Coronary artery (tissue), 2 donors: ENCODE results near the gene MTHFD1L.
"Not testable (repeated sequence)": the region's sequence is repeated elsewhere in the genome, so short reads cannot be mapped to it uniquely, and the experiment has no call there.

Experiments
- DNase-seq: peaks from one replicate; pipeline ENCODE4 v3.0.0-alpha.2; 2017; ENCODE audit warnings: low spot score
- H3K27ac ChIP-seq, 2 donors: fragments of 200-600 bp; sonication (generic); one replicate each; pipeline ENCODE4 v1.5.1; 2016 to 2019
- H3K4me3 ChIP-seq: fragments of 200-600 bp; sonication (generic); 2 replicates; pipeline ENCODE4 v1.5.1; 2016; ENCODE audit warnings: mild to moderate bottlenecking, moderate library complexity
- TF ChIP-seq, protein P1 (sequence below): fragments of 200-600 bp; sonication (generic); IDR thresholded peaks from one replicate; pipeline ENCODE4 v1.5.1; 2019; ENCODE audit warnings: antibody characterized with exemption

MTHFD1L gene

DNA sequence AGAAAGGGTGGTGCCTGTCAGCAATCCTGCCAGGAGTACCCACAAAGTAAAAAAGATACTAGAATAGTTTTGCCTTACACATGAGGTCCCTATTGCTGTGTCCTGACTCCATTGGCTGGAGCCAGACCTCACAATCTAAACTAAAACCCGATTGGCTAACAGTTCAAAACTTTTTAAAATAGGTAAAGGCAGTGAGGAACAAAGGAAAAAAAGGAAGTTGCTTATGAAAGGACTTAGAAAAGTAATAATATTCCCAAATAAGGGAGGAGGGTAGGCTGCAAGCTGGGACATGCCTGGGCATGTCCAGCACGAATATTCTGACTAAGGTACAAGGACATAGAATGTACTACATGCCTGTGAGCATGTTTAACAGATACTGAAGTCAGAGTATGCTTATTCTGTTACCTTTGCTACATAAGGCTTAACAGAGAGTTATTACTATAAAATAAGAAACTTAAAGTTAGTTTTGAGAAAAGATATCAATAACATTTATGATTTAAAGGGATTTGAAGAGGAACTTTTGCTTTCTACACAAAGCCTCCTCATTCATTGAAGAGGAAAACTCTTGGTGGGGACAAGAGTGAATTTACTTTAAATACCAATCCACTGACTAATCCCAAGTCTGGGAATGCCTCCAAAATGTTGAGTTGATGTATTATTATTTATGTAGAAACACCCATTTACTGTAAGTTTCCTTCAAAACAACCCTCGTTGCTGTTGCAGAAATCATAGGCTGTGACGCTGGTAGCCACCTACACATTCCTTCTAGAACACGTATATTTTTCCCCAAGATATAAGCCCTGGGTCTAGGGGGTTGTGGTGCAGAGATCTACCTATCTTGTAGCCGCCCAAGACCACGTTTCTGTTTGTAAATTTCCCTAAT lies 8.2 kb upstream of the MTHFD1L start:
- Histone ChIP-seq H3K4me3 (no peak overlapping the region), H3K27ac (peak overlapping the region; percentile 40 to 80)
- TF ChIP-seq, protein P1, sequence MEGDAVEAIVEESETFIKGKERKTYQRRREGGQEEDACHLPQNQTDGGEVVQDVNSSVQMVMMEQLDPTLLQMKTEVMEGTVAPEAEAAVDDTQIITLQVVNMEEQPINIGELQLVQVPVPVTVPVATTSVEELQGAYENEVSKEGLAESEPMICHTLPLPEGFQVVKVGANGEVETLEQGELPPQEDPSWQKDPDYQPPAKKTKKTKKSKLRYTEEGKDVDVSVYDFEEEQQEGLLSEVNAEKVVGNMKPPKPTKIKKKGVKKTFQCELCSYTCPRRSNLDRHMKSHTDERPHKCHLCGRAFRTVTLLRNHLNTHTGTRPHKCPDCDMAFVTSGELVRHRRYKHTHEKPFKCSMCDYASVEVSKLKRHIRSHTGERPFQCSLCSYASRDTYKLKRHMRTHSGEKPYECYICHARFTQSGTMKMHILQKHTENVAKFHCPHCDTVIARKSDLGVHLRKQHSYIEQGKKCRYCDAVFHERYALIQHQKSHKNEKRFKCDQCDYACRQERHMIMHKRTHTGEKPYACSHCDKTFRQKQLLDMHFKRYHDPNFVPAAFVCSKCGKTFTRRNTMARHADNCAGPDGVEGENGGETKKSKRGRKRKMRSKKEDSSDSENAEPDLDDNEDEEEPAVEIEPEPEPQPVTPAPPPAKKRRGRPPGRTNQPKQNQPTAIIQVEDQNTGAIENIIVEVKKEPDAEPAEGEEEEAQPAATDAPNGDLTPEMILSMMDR, result no peak
- DNase-seq, result no peak

DNA sequence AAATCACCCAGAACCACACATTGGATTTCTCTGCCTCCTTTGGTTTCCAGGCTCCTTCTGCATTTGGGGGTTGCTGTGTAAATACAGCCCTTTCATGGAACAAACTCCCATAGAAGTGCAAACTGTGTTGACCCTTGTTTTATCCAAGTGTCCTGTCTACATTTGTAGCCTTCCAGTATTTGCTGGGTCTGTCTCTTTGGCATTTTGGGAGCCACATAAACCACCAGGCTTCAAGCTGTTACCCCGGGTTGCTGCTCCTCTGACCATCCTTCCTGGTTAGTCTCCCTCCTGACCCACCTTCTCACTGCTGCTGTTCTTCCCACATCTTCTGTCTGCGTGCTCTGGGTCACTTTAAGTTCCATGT lies 7.6 kb upstream of the MTHFD1L start:
- Histone ChIP-seq H3K4me3 (no peak overlapping the region), H3K27ac (peak overlapping the region; percentile 40 to 80)
- TF ChIP-seq, protein P1, result no peak
- no peak for DNase-seq

DNA sequence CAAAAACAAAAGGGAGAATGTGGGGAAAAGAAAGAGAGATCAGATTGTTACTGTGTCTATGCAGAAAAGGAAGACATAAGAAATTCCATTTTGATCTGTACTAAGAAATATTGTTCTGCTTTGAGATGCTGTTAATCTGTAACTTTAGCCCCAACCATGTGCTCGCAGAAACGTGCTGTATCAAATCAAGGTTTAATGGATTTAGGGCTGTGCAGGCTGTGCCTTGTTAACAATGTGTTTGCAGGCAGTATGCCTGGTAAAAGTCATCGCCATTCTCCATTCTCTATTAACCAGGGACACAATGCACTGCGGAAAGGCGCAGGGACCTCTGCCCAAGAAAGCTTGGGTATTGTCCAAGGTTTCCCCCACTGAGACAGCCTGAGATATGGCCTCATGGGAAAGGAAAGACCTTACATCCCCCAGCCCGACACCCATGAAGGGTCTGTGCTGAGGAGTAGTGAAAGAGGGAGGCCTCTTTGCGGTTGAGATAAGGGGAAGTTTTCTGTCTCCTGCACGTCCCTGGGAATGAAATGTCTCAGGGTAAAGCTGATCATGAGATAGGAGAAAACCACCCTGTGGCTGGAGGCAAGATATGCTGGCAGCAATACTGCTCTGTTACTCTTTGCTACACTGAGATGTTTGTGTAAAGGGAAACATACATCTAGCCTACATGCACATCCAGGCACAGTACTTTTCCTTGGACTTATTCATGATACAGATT lies 3.9 kb upstream of the MTHFD1L start:
- not testable (repeated sequence) for H3K4me3 ChIP-seq, DNase-seq
- H3K27ac ChIP-seq, result peak overlapping the region in 1 of 2 donors; percentile 56

DNA sequence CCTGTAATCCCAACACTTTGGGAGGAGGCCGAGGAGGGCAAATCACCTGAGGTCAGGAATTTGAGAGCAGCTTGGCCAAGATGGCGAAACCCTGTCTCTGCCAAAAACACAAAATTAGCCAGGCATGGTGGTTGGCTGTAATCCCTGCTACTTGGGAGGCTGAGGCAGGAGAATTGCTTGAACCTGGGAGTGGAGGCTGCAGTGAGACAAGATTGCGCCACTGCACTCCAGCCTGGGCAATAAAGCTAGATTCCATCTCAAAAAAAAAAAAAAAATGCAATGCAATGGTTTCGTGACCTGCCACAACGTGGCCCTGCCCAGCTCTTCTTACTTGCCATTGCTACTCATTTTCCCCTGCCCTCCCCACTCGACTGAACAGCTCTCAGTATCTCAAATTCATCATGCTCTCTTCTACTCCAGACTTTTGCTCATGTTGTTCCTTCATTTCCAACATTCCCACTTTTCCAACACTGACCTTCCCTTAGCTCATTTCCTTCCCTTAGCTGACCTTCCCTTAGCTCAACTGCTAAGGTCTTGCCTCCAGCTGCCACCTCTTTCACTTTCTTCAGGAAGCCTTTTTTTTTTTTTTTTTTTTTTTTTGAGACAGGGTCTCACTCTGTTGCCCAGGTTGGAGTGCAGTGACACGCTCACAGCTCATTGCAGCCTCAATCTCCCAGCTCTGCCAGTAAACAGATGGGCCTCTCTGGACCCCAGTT lies 2.1 kb upstream of the MTHFD1L start:
- TF ChIP-seq, protein P1, result no peak
- DNase-seq, result no peak
- peak overlapping the region in 1 of 2 donors; percentile 1 for H3K27ac ChIP-seq
- H3K4me3 ChIP-seq, result no peak overlapping the region

DNA sequence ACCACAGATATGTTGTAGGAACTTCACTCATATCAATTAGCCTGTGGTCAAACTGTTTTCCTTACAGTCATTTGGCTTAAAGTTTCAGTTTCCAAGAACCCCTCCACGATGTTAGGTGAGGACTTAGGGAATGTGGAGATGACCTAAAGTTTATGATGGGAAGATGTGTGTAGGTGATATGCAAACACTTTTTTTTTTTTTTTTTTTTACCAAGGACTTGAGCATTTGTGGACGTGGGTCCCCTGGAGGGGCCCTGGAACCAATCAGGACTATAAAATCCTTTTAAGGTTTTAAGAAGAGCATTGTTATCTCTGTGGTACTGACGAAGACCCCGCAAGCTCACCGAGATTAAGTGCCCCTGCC lies 478 bp upstream of the MTHFD1L start:
- Histone ChIP-seq H3K27ac (peak overlapping the region; percentile 92 to 100), H3K4me3 (peak overlapping the region; percentile 94)
- TF ChIP-seq, protein P1, result no peak
- no peak for DNase-seq

DNA sequence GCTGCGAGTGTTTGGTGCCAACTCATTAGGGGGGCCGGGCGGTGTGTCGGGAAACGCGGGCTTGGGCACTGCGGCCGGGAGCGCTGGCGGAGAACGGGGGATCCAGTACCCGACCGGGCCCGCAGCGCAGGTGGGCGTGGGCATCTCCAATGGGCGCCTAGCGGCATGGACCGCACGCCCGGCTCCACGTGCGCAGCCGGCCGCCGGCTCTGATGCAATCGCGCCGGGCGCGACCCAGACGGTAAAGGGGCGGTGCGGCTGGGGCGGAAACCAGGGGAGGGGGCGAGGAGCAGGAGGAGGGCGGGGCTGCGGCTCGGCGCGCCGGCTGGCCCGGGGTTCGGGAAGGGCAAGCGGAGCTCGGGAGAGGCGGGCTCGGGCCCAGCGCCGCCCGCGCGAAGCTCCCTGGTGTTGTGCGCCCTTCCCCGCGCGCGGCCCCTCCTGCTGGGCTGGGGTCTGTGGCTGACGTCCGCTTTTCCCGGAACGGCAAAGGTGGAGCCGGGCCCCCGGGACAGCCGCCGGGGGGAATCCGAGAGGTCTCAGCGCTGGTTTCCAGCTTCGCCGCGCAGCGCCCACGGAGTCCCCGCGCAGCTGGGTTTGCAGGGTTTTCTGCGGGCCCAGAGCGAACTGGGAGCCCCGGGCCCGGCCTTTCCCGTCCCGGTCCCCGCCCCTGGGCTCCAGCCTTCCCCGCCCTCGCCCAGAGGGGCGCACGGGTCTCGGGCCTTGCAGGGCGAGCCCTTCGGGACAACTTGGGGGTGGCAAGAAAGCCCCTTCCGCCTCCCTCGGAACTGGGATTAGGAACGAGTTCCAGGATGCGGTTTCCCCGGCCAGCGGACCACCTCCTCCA lies 867 bp downstream of the MTHFD1L start:
- peak overlapping the region; percentile 92 to 100 for H3K27ac ChIP-seq

More for the DNA sequence above, 867 bp downstream of the MTHFD1L start:
- DNase-seq, result peak; percentile 94
- H3K4me3 ChIP-seq, result peak overlapping the region; percentile 94
- TF ChIP-seq, protein P1, result no peak
